Stomach smooth muscle (tissue), 2 donors: ENCODE data around the gene AMH.
A peak's percentile ranks its signal among the peaks of the same experiment; 100 is the strongest.

Source experiments
- H3K27ac ChIP-seq: one replicate; pipeline ENCODE4 v1.7.0; 2013; ENCODE audit warnings: mild to moderate bottlenecking, low read length, inconsistent platforms
- H3K27me3 ChIP-seq, 2 donors: one replicate each; pipeline ENCODE4 v1.7.0; 2013; ENCODE audit warnings: low read length in 2 of 2; ENCODE audit not compliant: insufficient read depth in 2 of 2, control insufficient read depth in 1 of 2
- H3K36me3 ChIP-seq, 2 donors: one replicate each; pipeline ENCODE4 v1.7.0; 2013; ENCODE audit warnings: low read length in 2 of 2; ENCODE audit not compliant: control insufficient read depth in 2 of 2, insufficient read depth in 2 of 2
- H3K4me1 ChIP-seq: one replicate; pipeline ENCODE4 v1.7.0; 2013; ENCODE audit warnings: low read length; ENCODE audit not compliant: control insufficient read depth, insufficient read depth
- H3K4me3 ChIP-seq, 2 donors: one replicate each; pipeline ENCODE4 v1.7.0; 2013; ENCODE audit warnings: low read length in 2 of 2
- H3K9ac ChIP-seq, 2 donors: one replicate each; pipeline ENCODE4 v1.7.0; 2013; ENCODE audit warnings: low read length in 2 of 2, mild to moderate bottlenecking in 1 of 2
- H3K9me3 ChIP-seq, 2 donors: one replicate each; pipeline ENCODE4 v1.7.0; 2013; ENCODE audit warnings: low read length in 2 of 2; ENCODE audit not compliant: control insufficient read depth in 2 of 2
- donor health status: healthy.
- donor health status: Pancreatic carcinoma.

AMH gene

DNA sequence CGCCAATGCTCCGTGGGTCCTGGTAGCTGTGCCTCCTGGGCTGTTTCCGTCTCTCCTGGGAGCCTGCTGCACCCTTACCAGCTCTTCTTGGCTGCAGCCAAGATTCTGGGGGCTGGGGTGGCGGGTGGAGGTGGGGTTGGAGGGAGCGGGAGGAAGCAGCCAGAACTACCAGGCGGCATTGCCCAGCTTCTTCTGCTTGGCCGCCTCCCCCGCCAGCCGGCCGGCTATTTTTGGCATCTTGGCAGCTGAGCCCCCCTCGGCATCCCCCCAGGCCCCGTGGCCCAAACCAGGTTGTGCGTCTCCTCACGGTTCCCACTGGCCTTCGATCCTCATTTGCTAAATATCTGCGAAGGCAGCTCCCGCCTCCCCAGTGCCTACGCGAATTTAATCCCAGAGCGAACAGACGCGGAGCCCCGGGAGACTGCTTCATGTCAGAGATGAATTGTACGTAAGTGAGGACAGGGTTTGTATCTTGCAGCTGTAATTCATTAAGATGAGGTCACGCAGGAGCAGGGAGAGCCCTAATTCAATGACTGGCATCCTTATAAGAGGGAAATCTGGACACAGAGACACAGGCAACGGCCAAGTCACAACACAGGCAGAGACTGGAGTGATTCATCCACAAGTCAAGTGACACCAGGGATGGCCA lies 45.7 kb downstream of the AMH start:
- Histone ChIP-seq H3K9ac (no peak overlapping the region), H3K27me3 (peaks cover 14 to 22% of the 10 kb centered on the region in 2 donors), H3K27ac (peak overlapping the region; percentile 58)

DNA sequence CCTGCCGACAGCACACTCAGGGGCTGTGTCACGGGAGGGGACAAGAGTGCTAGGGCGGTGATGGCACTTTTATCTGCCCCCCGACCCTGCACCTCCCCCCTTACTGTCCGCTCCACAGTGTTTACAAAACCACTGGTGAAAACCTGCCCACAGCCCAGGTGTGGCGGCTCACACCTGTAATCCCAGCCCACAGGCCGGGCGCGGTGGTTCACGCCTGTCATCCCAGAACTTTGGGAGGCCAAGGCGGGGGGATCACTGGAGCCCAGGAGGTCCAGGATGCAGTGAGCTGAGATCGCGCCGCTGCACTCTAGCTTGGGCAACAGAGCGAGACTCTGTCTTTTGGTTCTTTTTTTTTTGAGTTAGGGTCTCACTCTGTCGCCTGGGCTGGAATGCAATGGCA lies 47.0 kb downstream of the AMH start:
- Histone ChIP-seq H3K9me3 (no peaks in the 10 kb centered on the region), H3K36me3 (no peaks in the 10 kb centered on the region), H3K9ac (no peak overlapping the region), H3K4me1 (peaks cover 18% of the 10 kb centered on the region), H3K27ac (no peak overlapping the region), H3K27me3 (peaks cover 8% of the 10 kb centered on the region in 2 donors), H3K4me3 (no peak overlapping the region)

More for the DNA sequence above, 45.7 kb downstream of the AMH start:
- no peaks in the 10 kb centered on the region for H3K9me3 ChIP-seq
- peaks cover 31% of the 10 kb centered on the region for H3K4me1 ChIP-seq
- H3K36me3 ChIP-seq, result no peaks in the 10 kb centered on the region
- peak overlapping the region; percentile 55 to 61 for H3K4me3 ChIP-seq

DNA sequence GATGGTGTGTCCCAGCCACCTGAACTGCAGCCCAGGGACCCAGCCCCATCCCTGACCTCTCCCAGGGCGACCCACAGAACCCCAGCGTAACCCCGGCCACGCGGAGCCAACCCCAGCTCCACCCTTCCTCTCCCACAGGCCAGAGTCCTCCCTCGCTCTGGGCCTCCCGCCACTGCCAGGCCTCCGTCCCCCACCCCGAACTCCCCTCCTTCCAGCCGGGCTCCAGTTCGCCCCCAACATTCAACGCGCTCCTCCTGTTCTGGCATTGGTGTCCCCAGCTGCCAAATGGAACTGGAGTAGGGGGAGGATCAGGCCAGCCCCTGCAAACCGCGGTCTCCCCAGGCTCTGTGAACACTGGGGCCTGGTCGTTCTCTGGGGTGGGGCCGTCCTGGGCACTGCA lies 51.4 kb downstream of the AMH start:
- Histone ChIP-seq H3K9ac (no peak overlapping the region), H3K27ac (no peak overlapping the region), H3K9me3 (no peaks in the 10 kb centered on the region), H3K4me1 (peaks cover 7% of the 10 kb centered on the region), H3K4me3 (no peak overlapping the region), H3K27me3 (peaks cover 13 to 16% of the 10 kb centered on the region in 2 donors), H3K36me3 (no peaks in the 10 kb centered on the region)
